GM23338 (cell line): ENCODE measurements around the gene ATR. TPM values are rescaled to one million over a fixed set of nuclear protein-coding genes. Genes with fewer than 3 reads are reported as not detected.

Experiments used
- ATAC-seq: fragments of 200-7000 bp; cut with Tn5 transposase; 3 replicates; pipeline ENCODE4 v1.9.1; 2020
- DNase-seq: peaks from one replicate; pipeline ENCODE4 v3.0.0-alpha.2; 2015; ENCODE audit warnings: low spot score
- H2AFZ ChIP-seq: fragments of 200-600 bp; sonication (generic); 2 replicates; pipeline ENCODE4 v1.8.0; 2016; ENCODE audit warnings: antibody characterized with exemption, mild to moderate bottlenecking, moderate library complexity
- H3F3A ChIP-seq: fragments of 200-600 bp; sonication (generic); replicated peaks from 2 replicates; pipeline ENCODE4 v1.8.0; 2017; ENCODE audit warnings: antibody characterized with exemption, mixed run types, low read depth
- H3K27ac ChIP-seq: fragments of 200-600 bp; sonication (generic); 2 replicates; pipeline ENCODE4 v1.6.1; 2016; ENCODE audit warnings: low read depth
- H3K27me3 ChIP-seq: fragments of 200-600 bp; sonication (generic); 2 replicates; pipeline ENCODE4 v1.8.0; 2016; ENCODE audit warnings: mild to moderate bottlenecking, mixed run types, moderate library complexity; ENCODE audit not compliant: insufficient read depth
- H3K36me3 ChIP-seq: fragments of 200-600 bp; sonication (generic); 2 replicates; pipeline ENCODE4 v1.8.0; 2016; ENCODE audit warnings: mild to moderate bottlenecking; ENCODE audit not compliant: insufficient read depth
- H3K4me1 ChIP-seq: fragments of 200-600 bp; sonication (generic); 2 replicates; pipeline ENCODE4 v1.8.0; 2016; ENCODE audit warnings: mild to moderate bottlenecking, moderate library complexity; ENCODE audit not compliant: insufficient read depth
- H3K4me2 ChIP-seq: fragments of 200-600 bp; sonication (generic); 2 replicates; pipeline ENCODE4 v1.7.1; 2017; ENCODE audit warnings: mixed run types
- H3K4me3 ChIP-seq: fragments of 200-600 bp; sonication (generic); 2 replicates; pipeline ENCODE4 v1.6.1; 2016; ENCODE audit warnings: mixed run types
- H3K79me2 ChIP-seq: fragments of 200-600 bp; sonication (generic); replicated peaks from 2 replicates; pipeline ENCODE4 v1.8.0; 2017; ENCODE audit warnings: mild to moderate bottlenecking; ENCODE audit not compliant: insufficient read depth
- H3K9me2 ChIP-seq: fragments of 200-600 bp; sonication (generic); 2 replicates; pipeline ENCODE4 v1.8.0; 2017; ENCODE audit not compliant: insufficient read depth
- H4K20me1 ChIP-seq: fragments of 200-600 bp; sonication (generic); replicated peaks from 2 replicates; pipeline ENCODE4 v1.8.0; 2017; ENCODE audit warnings: mild to moderate bottlenecking; ENCODE audit not compliant: insufficient read depth
- H3K27ac Mint-ChIP-seq: 2 replicates; pipeline ENCODE4 v1.8.0; 2020; ENCODE audit warnings: inconsistent platforms, mild to moderate bottlenecking, moderate library complexity, mixed read lengths
- H3K27me3 Mint-ChIP-seq: 3 replicates; pipeline ENCODE4 v1.8.0; 2022; ENCODE audit warnings: low read depth, mild to moderate bottlenecking, moderate library complexity, mixed read lengths, inconsistent platforms; ENCODE audit not compliant: insufficient read depth, poor library complexity
- H3K36me3 Mint-ChIP-seq: 3 replicates; pipeline ENCODE4 v1.8.0; 2021; ENCODE audit warnings: low read depth, mild to moderate bottlenecking, inconsistent platforms, moderate library complexity, mixed read lengths
- H3K4me1 Mint-ChIP-seq: 3 replicates; pipeline ENCODE4 v1.8.0; 2020; ENCODE audit warnings: mild to moderate bottlenecking, inconsistent platforms, mixed read lengths
- H3K4me3 Mint-ChIP-seq: 3 replicates; pipeline ENCODE4 v1.8.0; 2021; ENCODE audit warnings: moderate library complexity, mild to moderate bottlenecking, inconsistent platforms, mixed read lengths
- H3K9me3 Mint-ChIP-seq: 3 replicates; pipeline ENCODE4 v1.8.0; 2020; ENCODE audit warnings: moderate library complexity, mild to moderate bottlenecking, inconsistent platforms, mixed read lengths
- CREB1 ChIP-seq: fragments of 250-450 bp; sonication (Bioruptor Pico); IDR thresholded peaks from 2 replicates; pipeline ENCODE4 v1.5.0; 2020; ENCODE audit warnings: low read depth, mild to moderate bottlenecking, moderate library complexity
- CTCF ChIP-seq, 2 experiments: fragments of 200-600 bp in 1 of 2; sonication (generic) in 1 of 2; conservative IDR thresholded peaks; 2 replicates each; pipeline versions ENCODE4 v1.5.1 to v1.6.1; 2016 to 2017; ENCODE audit warnings: antibody characterized with exemption in 2 of 2, low read depth in 2 of 2, mild to moderate bottlenecking in 2 of 2, moderate library complexity in 1 of 2
- EZH2 ChIP-seq: fragments of 200-600 bp; sonication (generic); IDR thresholded peaks from one replicate; pipeline ENCODE4 v1.8.0; 2017; ENCODE audit warnings: antibody characterized with exemption, mild to moderate bottlenecking, low read depth; ENCODE audit not compliant: unreplicated experiment
- EZH2phosphoT487 ChIP-seq: fragments of 200-600 bp; sonication (generic); IDR thresholded peaks from one replicate; pipeline ENCODE4 v1.8.1; 2018; ENCODE audit warnings: antibody characterized with exemption; ENCODE audit not compliant: unreplicated experiment
- JUNB ChIP-seq: IDR thresholded peaks from one replicate; pipeline ENCODE4 v1.6.1; 2016; ENCODE audit warnings: antibody characterized with exemption; ENCODE audit not compliant: unreplicated experiment
- NANOG ChIP-seq: IDR thresholded peaks from 2 replicates; pipeline ENCODE4 v1.6.1; 2016; ENCODE audit warnings: antibody characterized with exemption, borderline replicate concordance
- POLR2AphosphoS5 ChIP-seq: IDR thresholded peaks from 2 replicates; pipeline ENCODE4 v1.6.1; 2016; ENCODE audit warnings: antibody characterized with exemption, low read depth
- REST ChIP-seq: IDR thresholded peaks from one replicate; pipeline ENCODE4 v1.6.1; 2018; ENCODE audit warnings: antibody characterized with exemption; ENCODE audit not compliant: unreplicated experiment
- STAT1 ChIP-seq: IDR thresholded peaks from one replicate; pipeline ENCODE4 v1.6.1; 2016; ENCODE audit warnings: antibody characterized with exemption; ENCODE audit not compliant: unreplicated experiment
- ZNF114 ChIP-seq: fragments of 250-450 bp; sonication (Bioruptor Pico); IDR thresholded peaks from 2 replicates; pipeline ENCODE4 v1.5.0; 2020; ENCODE audit warnings: mild to moderate bottlenecking, moderate library complexity
- polyA plus RNA-seq: library from polyadenylated mRNA; unstranded; fragments of >200 nt; fragmentation: Nextera tagmentation; extraction: Ambion mirVana; gene quantifications from 2 replicates; pipeline ENCODE4 v1.2.1, GENCODE V29; 2016
- total RNA-seq: library from RNA; depleted of rRNA; stranded (reverse); fragments of >200 nt; shearing (Covaris generic); gene quantifications from 2 replicates; pipeline ENCODE4 v1.2.3, GENCODE V29; 2014

The ATR gene
- total and polyA plus RNA-seq, 2 experiments from 2014 or later, result 29.7 to 39.1 TPM

DNA sequence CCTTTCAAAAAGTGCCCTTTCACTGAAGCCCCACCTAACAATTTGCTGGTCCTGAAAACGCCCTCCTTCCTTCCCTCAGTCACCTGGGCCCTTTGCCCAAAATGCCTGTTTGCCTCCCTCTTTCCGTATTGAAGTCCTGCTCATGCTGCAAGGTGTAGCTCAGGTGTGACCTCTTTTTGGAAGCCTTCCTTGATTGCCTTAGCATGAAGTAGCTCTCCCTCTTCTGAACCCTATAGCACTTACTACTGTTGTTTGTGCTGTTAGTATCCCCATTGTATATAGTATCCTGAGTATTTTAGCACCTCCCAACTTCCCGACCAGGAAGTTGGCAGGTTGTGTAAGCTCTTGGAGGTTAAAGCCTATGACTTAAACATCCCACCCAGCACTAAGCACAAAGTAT is 19.4 kb upstream of the ATR start:
- Histone ChIP-seq H3K79me2 (peaks cover 9% of the 10 kb centered on the region; the same call in 1 of the 2 replicates), H3K4me2 (peak overlapping the region; percentile 99), H3F3A (no peaks in the 10 kb centered on the region; the same call in 1 of the 2 replicates), H3K27ac (no peak overlapping the region), H3K4me1 (peaks cover 12% of the 10 kb centered on the region), H3K36me3 (no peaks in the 10 kb centered on the region), H4K20me1 (no peaks in the 10 kb centered on the region), H3K4me3 (peak overlapping the region; percentile 90), H2AFZ (no peak overlapping the region), H3K27me3 (peaks cover 7% of the 10 kb centered on the region; the same call in 1 of the 2 replicates), H3K9me2 (no peaks in the 10 kb centered on the region; the same call in 1 of the 2 replicates)
- Mint-ChIP-seq H3K4me1 (peaks cover 18% of the 10 kb centered on the region), H3K4me3 (peak overlapping the region; percentile 30), H3K27me3 (peaks cover 9% of the 10 kb centered on the region), H3K27ac (no peak overlapping the region), H3K9me3 (no peaks in the 10 kb centered on the region), H3K36me3 (peaks cover 13% of the 10 kb centered on the region)
- no peak for ATAC-seq
- TF ChIP-seq EZH2 (no peak), ZNF114 (CRISPR knock-in tag) (no peak), POLR2AphosphoS5 (no peak), CREB1 (CRISPR knock-in tag) (no peak), EZH2phosphoT487 (no peak), JUNB (no peak), STAT1 (no peak), NANOG (no peak), REST (no peak), CTCF (conservative IDR thresholded peaks at IDR 0.05; ENCODE audit: low read depth in 2 of 2) (no peak)
- no peak for DNase-seq

- Histone ChIP-seq H3K4me1 (peaks cover 12% of the 10 kb centered on the region), H3K4me3 (peak overlapping the region; percentile 90), H3K36me3 (no peaks in the 10 kb centered on the region), H3K9me2 (no peaks in the 10 kb centered on the region; the same call in 1 of the 2 replicates), H4K20me1 (no peaks in the 10 kb centered on the region), H3K27me3 (peaks cover 7% of the 10 kb centered on the region; the same call in 1 of the 2 replicates), H3F3A (no peaks in the 10 kb centered on the region; the same call in 1 of the 2 replicates), H2AFZ (peak overlapping the region; percentile 99), H3K4me2 (peak overlapping the region; percentile 99), H3K79me2 (peaks cover 9% of the 10 kb centered on the region; the same call in 1 of the 2 replicates), H3K27ac (no peak overlapping the region)
- Mint-ChIP-seq H3K27me3 (peaks cover 6% of the 10 kb centered on the region), H3K36me3 (peaks cover 13% of the 10 kb centered on the region), H3K27ac (no peak overlapping the region), H3K4me3 (peak overlapping the region; percentile 88), H3K9me3 (no peaks in the 10 kb centered on the region), H3K4me1 (peaks cover 18% of the 10 kb centered on the region)
- no peak for DNase-seq
- peak; percentile 7; the same call in 2 of the 3 replicates for ATAC-seq
- TF ChIP-seq JUNB, result no peak
These were observed 18.2 kb upstream of the ATR start for GRCh38 chr3:142596726-142597088.
